Mesenchymal stem cell (in vitro differentiated cells and primary cell): ENCODE data around the gene DEGS2.

Experiments
- DNase-seq: peaks from one replicate; pipeline ENCODE4 v3.0.0-alpha.2; 2013
- H2AFZ ChIP-seq: one replicate; pipeline ENCODE4 v1.6.1; 2013; ENCODE audit warnings: low read depth, mild to moderate bottlenecking, control low read depth, inconsistent platforms, low read length, moderate library complexity
- H2AK5ac ChIP-seq: 2 replicates; pipeline ENCODE4 v1.6.1; 2013; ENCODE audit warnings: low read length, moderate library complexity, mild to moderate bottlenecking, inconsistent platforms; ENCODE audit not compliant: severe bottlenecking
- H2BK120ac ChIP-seq: one replicate; pipeline ENCODE4 v1.6.1; 2013; ENCODE audit warnings: low read depth, mild to moderate bottlenecking, inconsistent platforms, low read length, moderate library complexity
- H2BK12ac ChIP-seq, 2 experiments: one replicate each; pipeline ENCODE4 v1.6.1; 2013; ENCODE audit warnings: inconsistent platforms in 2 of 2, low read length in 2 of 2, mild to moderate bottlenecking in 2 of 2, moderate library complexity in 2 of 2, control low read depth in 1 of 2
- H2BK15ac ChIP-seq: one replicate; pipeline ENCODE4 v1.6.1; 2013; ENCODE audit warnings: mild to moderate bottlenecking, low read depth, inconsistent platforms; ENCODE audit not compliant: poor library complexity, severe bottlenecking
- H2BK5ac ChIP-seq: 2 replicates; pipeline ENCODE4 v1.6.1; 2013; ENCODE audit warnings: low read depth, mild to moderate bottlenecking, low read length, control low read depth, inconsistent platforms; ENCODE audit not compliant: poor library complexity, severe bottlenecking
- H3K14ac ChIP-seq, 2 experiments: one replicate each; pipeline ENCODE4 v1.6.1; 2013; ENCODE audit warnings: inconsistent platforms in 2 of 2, low read length in 2 of 2, control low read depth in 1 of 2, mild to moderate bottlenecking in 1 of 2, moderate library complexity in 1 of 2
- H3K18ac ChIP-seq, 2 experiments: one replicate each; pipeline ENCODE4 v1.6.1; 2013; ENCODE audit warnings: inconsistent platforms in 2 of 2, low read length in 2 of 2, control low read depth in 1 of 2, low read depth in 1 of 2, mild to moderate bottlenecking in 1 of 2
- H3K23ac ChIP-seq, 2 experiments: one replicate each; pipeline ENCODE4 v1.6.1; 2013; ENCODE audit warnings: inconsistent platforms in 2 of 2, low read length in 2 of 2, mild to moderate bottlenecking in 2 of 2, moderate library complexity in 2 of 2, control low read depth in 1 of 2
- H3K27ac ChIP-seq: 2 replicates; pipeline ENCODE4 v1.5.1; 2013; ENCODE audit warnings: mild to moderate bottlenecking, moderate library complexity, low read length, control low read depth, inconsistent platforms; ENCODE audit not compliant: poor library complexity, severe bottlenecking
- H3K27me3 ChIP-seq, 2 experiments: 2 replicates each; pipeline versions ENCODE4 v1.6.1 to v1.7.0; 2013; ENCODE audit warnings: low read length in 2 of 2, mild to moderate bottlenecking in 2 of 2, moderate library complexity in 2 of 2, control low read depth in 1 of 2, inconsistent platforms in 1 of 2; ENCODE audit not compliant: control insufficient read depth in 1 of 2, insufficient read depth in 1 of 2
- H3K36me3 ChIP-seq, 2 experiments: 2 replicates each; pipeline versions ENCODE4 v1.6.1 to v1.7.0; 2013; ENCODE audit warnings: low read length in 2 of 2, control low read depth in 1 of 2, inconsistent platforms in 1 of 2, low read depth in 1 of 2, mild to moderate bottlenecking in 1 of 2; ENCODE audit not compliant: insufficient read depth in 2 of 2, control insufficient read depth in 1 of 2
- H3K4ac ChIP-seq, 2 experiments: one replicate each; pipeline ENCODE4 v1.6.1; 2013; ENCODE audit warnings: inconsistent platforms in 2 of 2, low read length in 2 of 2, mild to moderate bottlenecking in 2 of 2, moderate library complexity in 2 of 2, control low read depth in 1 of 2, low read depth in 1 of 2
- H3K4me1 ChIP-seq: 2 replicates; pipeline ENCODE4 v1.6.1; 2013; ENCODE audit warnings: low read depth, low read length, control low read depth; ENCODE audit not compliant: control insufficient read depth, insufficient read depth
- H3K4me2 ChIP-seq: 2 replicates; pipeline ENCODE4 v1.6.1; 2013; ENCODE audit warnings: low read length, mild to moderate bottlenecking, inconsistent platforms; ENCODE audit not compliant: poor library complexity, severe bottlenecking
- H3K4me3 ChIP-seq, 2 experiments: 2 replicates each; pipeline versions ENCODE4 v1.5.1 to v1.7.0; 2013; ENCODE audit warnings: low read length in 2 of 2, mild to moderate bottlenecking in 2 of 2, control low read depth in 1 of 2, low read depth in 1 of 2; ENCODE audit not compliant: insufficient read depth in 1 of 2
- H3K79me1 ChIP-seq: replicated peaks from 2 replicates; pipeline ENCODE4 v1.6.1; 2013; ENCODE audit warnings: mild to moderate bottlenecking, control low read depth, low read length, inconsistent platforms; ENCODE audit not compliant: poor library complexity, severe bottlenecking
- H3K9ac ChIP-seq: 2 replicates; pipeline ENCODE4 v1.7.0; 2013; ENCODE audit warnings: mild to moderate bottlenecking, low read length, moderate library complexity
- H3K9me3 ChIP-seq: 2 replicates; pipeline ENCODE4 v1.7.0; 2013; ENCODE audit warnings: mild to moderate bottlenecking, low read length; ENCODE audit not compliant: control insufficient read depth
- H4K8ac ChIP-seq: one replicate; pipeline ENCODE4 v1.6.1; 2013; ENCODE audit warnings: inconsistent platforms, mild to moderate bottlenecking, low read length, moderate library complexity
- H4K91ac ChIP-seq: one replicate; pipeline ENCODE4 v1.6.1; 2013; ENCODE audit warnings: mild to moderate bottlenecking, low read length, inconsistent platforms
- WGBS: methylation state at CpG from one replicate; pipeline ENCODE4 v1.1.7; 2013; ENCODE audit warnings: mixed read lengths; 5-methylcytosine and 5-hydroxymethylcytosine counted together

Gene DEGS2

GRCh38 chr14:100122481-100123223 lies 36.8 kb downstream of the DEGS2 start:
- no peak overlapping the region for H2AK5ac ChIP-seq
- H2BK15ac ChIP-seq: no peak overlapping the region
- no peak overlapping the region for H3K14ac ChIP-seq
- H3K9ac ChIP-seq: no peak overlapping the region
- no peak overlapping the region for H3K4me2 ChIP-seq
- no peak overlapping the region for H4K91ac ChIP-seq
- no peak overlapping the region for H3K18ac ChIP-seq
- H3K27ac ChIP-seq: no peak overlapping the region
- no peak overlapping the region for H2BK12ac ChIP-seq
- H3K4ac ChIP-seq: no peak overlapping the region
- no peaks in the 10 kb centered on the region for H3K9me3 ChIP-seq
- H2AFZ ChIP-seq: no peak overlapping the region
- H3K23ac ChIP-seq: no peak overlapping the region
- H3K36me3 ChIP-seq: peaks cover 35 to 49% of the 10 kb centered on the region in 2 experiments
- H2BK120ac ChIP-seq: no peak overlapping the region
- H3K79me1 ChIP-seq: no peaks in the 10 kb centered on the region
- no peak overlapping the region for H2BK5ac ChIP-seq
- no peaks in the 10 kb centered on the region for H3K27me3 ChIP-seq
- no peak for DNase-seq
- H3K4me3 ChIP-seq: no peak overlapping the region
- H3K4me1 ChIP-seq: no peaks in the 10 kb centered on the region
- H4K8ac ChIP-seq: no peak overlapping the region
- WGBS: 94% methylated on average over 8 of the region's 8 CpGs

- 95% methylated on average over 14 of the region's 14 CpGs for WGBS
- Histone ChIP-seq H4K91ac (no peak overlapping the region), H3K9ac (no peak overlapping the region)
These were observed 37.6 kb downstream of the DEGS2 start for GRCh38 chr14:100121643-100122480.

GRCh38 chr14:100120522-100121269 lies 38.7 kb downstream of the DEGS2 start:
- Histone ChIP-seq H2BK5ac (no peak overlapping the region), H4K8ac (no peak overlapping the region), H3K27me3 (no peaks in the 10 kb centered on the region), H2AK5ac (no peak overlapping the region), H3K36me3 (peaks cover 20 to 37% of the 10 kb centered on the region in 2 experiments), H4K91ac (no peak overlapping the region), H3K4me2 (no peak overlapping the region), H3K23ac (no peak overlapping the region), H2BK12ac (no peak overlapping the region), H2BK120ac (no peak overlapping the region), H3K27ac (no peak overlapping the region), H2BK15ac (no peak overlapping the region), H3K79me1 (peaks cover 2% of the 10 kb centered on the region), H3K14ac (no peak overlapping the region), H3K9me3 (no peaks in the 10 kb centered on the region), H2AFZ (no peak overlapping the region), H3K4me1 (no peaks in the 10 kb centered on the region), H3K4ac (no peak overlapping the region), H3K4me3 (no peak overlapping the region), H3K18ac (no peak overlapping the region), H3K9ac (no peak overlapping the region)
- no peak for DNase-seq
- whole genome bisulfite sequencing: 96% methylated on average over 18 of the region's 18 CpGs

More at GRCh38 chr14:100121643-100122480, 37.6 kb downstream of the DEGS2 start:
- H2BK12ac ChIP-seq: no peak overlapping the region
- H3K36me3 ChIP-seq: peaks cover 28 to 48% of the 10 kb centered on the region in 2 experiments
- H3K4me1 ChIP-seq: no peaks in the 10 kb centered on the region
- H3K79me1 ChIP-seq: peaks cover under 1% of the 10 kb centered on the region
- no peak overlapping the region for H3K23ac ChIP-seq
- no peak overlapping the region for H3K14ac ChIP-seq
- no peak overlapping the region for H2BK5ac ChIP-seq
- no peaks in the 10 kb centered on the region for H3K9me3 ChIP-seq
- H3K27me3 ChIP-seq: no peaks in the 10 kb centered on the region
- no peak overlapping the region for H3K4me3 ChIP-seq
- no peak overlapping the region for H3K18ac ChIP-seq
- H3K4me2 ChIP-seq: no peak overlapping the region
- no peak overlapping the region for H3K4ac ChIP-seq
- DNase-seq: no peak
- H3K27ac ChIP-seq: no peak overlapping the region
- no peak overlapping the region for H2AK5ac ChIP-seq
- no peak overlapping the region for H4K8ac ChIP-seq
- no peak overlapping the region for H2BK120ac ChIP-seq
- H2AFZ ChIP-seq: no peak overlapping the region
- H2BK15ac ChIP-seq: no peak overlapping the region

- no peak overlapping the region for H2AFZ ChIP-seq
- H4K8ac ChIP-seq: no peak overlapping the region
- no peak overlapping the region for H2BK120ac ChIP-seq
- no peak overlapping the region for H3K23ac ChIP-seq
- peaks cover 8 to 27% of the 10 kb centered on the region in 2 experiments for H3K36me3 ChIP-seq
- H3K9ac ChIP-seq: no peak overlapping the region
- H3K4ac ChIP-seq: no peak overlapping the region
- H3K4me3 ChIP-seq: no peak overlapping the region
- no peak overlapping the region for H3K4me2 ChIP-seq
- H3K4me1 ChIP-seq: peaks cover 6% of the 10 kb centered on the region
- no peak overlapping the region for H2AK5ac ChIP-seq
- no peaks in the 10 kb centered on the region for H3K9me3 ChIP-seq
- H3K18ac ChIP-seq: no peak overlapping the region
- no peak for DNase-seq
- H3K27ac ChIP-seq: no peak overlapping the region
- H2BK12ac ChIP-seq: no peak overlapping the region
- no peaks in the 10 kb centered on the region for H3K27me3 ChIP-seq
- no peak overlapping the region for H2BK5ac ChIP-seq
- no peak overlapping the region for H2BK15ac ChIP-seq
- no peak overlapping the region for H3K14ac ChIP-seq
- no peak overlapping the region for H4K91ac ChIP-seq
- 91% methylated on average over 8 of the region's 8 CpGs for WGBS
- H3K79me1 ChIP-seq: peaks cover 4% of the 10 kb centered on the region
These were observed 40.2 kb downstream of the DEGS2 start for GRCh38 chr14:100119251-100119650.
